Stimulated activated CD4-positive, alpha-beta T cell treated with anti-CD3 and anti-CD28 coated beads, Interleukin-1b, Interleukin-23, amount 100 ng/mL, for 48 hours (primary cell): ENCODE measurements around the gene DNAJB7.
"Not testable (repeated sequence)": the region's sequence is repeated elsewhere in the genome, so short reads cannot be mapped to it uniquely, and the experiment has no call there.

ENCODE experiments used
- DNase-seq: peaks from one replicate; pipeline ENCODE4 v3.0.0-alpha.2; 2020

Gene DNAJB7

DNA sequence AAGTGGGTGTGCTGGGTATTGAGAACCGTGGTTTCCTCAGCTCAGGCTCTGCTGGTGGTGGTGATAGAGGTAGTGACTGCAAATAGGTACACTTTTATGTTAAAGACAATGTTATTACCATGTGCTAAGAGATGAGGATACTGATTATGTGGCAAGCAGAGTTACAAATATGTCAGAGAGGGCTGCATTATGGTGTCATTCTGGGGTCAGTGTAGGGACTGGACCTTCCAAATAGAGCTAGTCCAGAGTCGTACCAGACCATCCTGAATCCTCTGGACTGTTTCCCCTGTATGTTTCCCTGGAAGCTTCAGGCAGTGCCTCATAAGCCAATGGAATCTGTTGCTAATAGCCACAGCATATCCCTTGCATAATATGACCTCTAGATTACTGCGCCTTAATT, at the start of gene DNAJB7:
Gene DNAJB7, minus strand, starts transcription at position 101 of the 400 bp plus-strand sequence. CDS start 119 bp downstream, outside the sequence.
- DNase-seq: no peak

- no peak for DNase-seq
These were observed 47.0 kb upstream of the DNAJB7 start for GRCh38 chr22:40908895-40909294.

- DNase-seq: no peak
These were observed 42.2 kb upstream of the DNAJB7 start for GRCh38 chr22:40904101-40904500.

- DNase-seq: peak; percentile 21
These were observed 37.0 kb upstream of the DNAJB7 start for GRCh38 chr22:40898850-40899357.

DNA sequence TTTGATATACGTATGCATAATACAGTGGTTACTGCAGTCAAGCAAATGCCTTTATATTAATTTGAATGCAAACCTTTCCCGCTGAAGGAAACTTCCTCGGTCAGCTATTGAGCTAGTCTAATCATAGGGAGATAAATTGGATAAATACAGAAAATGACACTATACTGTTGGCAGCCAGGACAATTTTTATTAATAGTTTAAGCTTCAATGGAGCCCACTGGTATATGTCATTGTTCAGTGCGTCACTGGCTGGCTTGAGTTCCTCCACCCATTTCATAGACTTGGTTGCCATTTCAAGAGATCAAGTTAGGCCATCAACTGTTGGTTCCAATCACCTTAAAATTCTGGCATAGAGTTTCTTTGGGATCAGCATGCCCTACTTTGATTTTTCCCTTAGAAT, 32.5 kb upstream of the DNAJB7 start:
- no peak for DNase-seq

- DNase-seq: no peak
These were observed 29.0 kb upstream of the DNAJB7 start for GRCh38 chr22:40890881-40891280.

- no peak for DNase-seq
These were observed 27.2 kb upstream of the DNAJB7 start for GRCh38 chr22:40889116-40889515.

- no peak for DNase-seq
These were observed 17.0 kb upstream of the DNAJB7 start for GRCh38 chr22:40878922-40879321.

- no peak for DNase-seq
These were observed 15.6 kb upstream of the DNAJB7 start for GRCh38 chr22:40877488-40877887.

DNA sequence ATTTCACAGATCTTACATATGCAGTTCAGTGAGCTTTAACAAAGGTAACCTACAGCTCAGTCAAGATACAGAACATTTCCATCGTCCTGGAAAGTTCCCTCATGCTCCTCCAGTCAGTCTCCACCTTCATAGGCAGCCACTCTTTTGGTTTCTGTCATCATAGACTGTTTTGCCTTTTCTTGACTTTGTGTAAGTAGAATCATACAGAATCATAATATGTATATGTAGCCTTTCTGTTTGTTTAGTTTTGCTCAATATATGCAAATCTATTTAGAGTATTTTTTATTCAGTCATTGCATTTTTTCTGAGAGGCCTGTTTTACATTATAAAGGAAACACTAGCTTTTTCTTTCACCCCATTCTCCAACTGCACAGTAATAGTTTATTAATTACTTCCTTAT, 15.0 kb upstream of the DNAJB7 start:
- no peak for DNase-seq

GRCh38 chr22:40875111-40875510, 13.2 kb upstream of the DNAJB7 start:
- no peak for DNase-seq

DNA sequence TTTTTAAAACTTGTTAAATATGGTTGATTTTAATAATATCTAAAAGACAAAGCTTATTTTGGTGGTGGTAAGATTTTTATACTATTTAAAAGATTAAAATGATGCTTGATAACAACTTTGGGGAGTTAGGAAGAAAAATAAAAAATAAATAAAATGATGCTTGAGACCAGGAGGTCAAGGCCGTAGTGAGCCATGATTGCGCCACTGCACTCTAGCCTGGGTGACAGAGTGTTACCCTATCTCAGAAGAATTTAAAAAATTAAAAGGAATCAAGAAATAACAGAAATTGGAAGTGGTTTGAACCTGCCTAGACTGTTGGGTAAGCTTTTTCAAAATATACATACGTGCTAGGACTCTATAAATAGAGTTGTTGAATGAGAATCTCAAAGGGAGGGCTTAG, 12.1 kb upstream of the DNAJB7 start:
- no peak for DNase-seq

- DNase-seq: not testable (repeated sequence)
These were observed 6.5 kb upstream of the DNAJB7 start for GRCh38 chr22:40868379-40868778.

DNA sequence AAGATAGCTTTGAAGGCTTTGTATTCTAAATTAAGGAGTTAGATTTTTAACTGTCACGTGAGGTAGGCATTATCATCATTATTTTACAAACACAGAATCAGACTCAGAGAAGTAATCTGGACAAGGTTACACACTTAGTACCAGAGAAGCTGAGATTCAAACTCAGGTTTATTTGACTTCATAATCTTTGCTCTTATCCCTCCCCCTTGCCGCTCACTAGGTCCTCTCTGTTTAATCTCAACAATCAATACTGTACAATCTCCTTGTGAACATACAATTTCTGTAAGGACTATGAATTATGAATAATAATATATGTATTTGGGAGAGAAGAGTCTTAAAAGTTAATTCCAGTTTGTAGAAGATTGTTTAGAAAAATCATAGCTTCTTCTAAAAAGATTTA, 5.2 kb upstream of the DNAJB7 start:
- no peak for DNase-seq

GRCh38 chr22:40862537-40862936, 624 bp upstream of the DNAJB7 start:
- no peak for DNase-seq

GRCh38 chr22:40857309-40857855, 4.5 kb downstream of the DNAJB7 start:
- DNase-seq: no peak

DNA sequence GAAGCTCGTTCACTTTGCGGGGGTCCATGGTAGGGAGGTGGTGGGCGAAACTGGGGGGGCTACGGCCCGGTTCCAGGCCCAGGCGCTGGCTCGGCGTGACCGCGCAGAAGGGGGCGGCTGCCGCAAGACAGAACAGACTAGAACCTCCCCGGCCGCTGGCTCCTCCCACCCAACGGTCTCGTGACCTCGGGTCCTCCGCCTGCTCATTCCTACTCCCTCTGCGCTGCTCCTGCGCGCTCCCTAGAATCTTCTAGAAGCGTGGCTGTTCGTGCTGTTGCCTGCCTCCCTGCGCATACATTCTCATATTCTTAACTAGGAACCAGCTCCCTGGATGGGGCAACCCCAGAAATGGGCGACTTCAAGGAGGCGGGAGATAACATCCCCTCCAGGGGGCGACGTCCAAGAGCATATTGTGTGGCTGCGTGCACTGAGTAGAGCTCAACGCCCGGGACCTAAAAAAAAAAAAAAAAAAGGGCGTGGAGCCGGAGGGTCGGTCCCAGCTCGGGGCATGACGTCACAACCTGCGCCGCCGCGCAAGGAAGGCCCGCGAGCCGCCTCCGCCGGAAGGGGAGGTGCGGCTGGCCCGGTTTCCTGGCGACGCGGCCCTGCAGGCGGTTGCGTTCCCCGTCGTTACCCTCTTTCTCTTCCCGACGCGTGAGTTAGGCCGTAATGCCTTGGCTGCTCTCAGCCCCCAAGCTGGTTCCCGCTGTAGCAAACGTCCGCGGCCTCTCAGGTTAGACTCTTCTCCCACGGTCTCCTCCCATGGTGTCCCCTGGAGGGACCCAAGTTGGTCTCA, 5.2 kb downstream of the DNAJB7 start, which contains the start of the genes ST13 and XPNPEP3:
Gene ST13, minus strand, starts transcription at position 127 of the 796 bp plus-strand sequence. Its CDS starts 99 bp downstream, at position 28.
Gene XPNPEP3, plus strand, starts transcription at position 636 of the 796 bp plus-strand sequence. Its CDS starts 34 bp downstream, at position 670.
- DNase-seq: peak; percentile 97

GRCh38 chr22:40855979-40856512, 5.9 kb downstream of the DNAJB7 start:
- no peak for DNase-seq

GRCh38 chr22:40855071-40855978, 6.6 kb downstream of the DNAJB7 start:
- DNase-seq: no peak

DNA sequence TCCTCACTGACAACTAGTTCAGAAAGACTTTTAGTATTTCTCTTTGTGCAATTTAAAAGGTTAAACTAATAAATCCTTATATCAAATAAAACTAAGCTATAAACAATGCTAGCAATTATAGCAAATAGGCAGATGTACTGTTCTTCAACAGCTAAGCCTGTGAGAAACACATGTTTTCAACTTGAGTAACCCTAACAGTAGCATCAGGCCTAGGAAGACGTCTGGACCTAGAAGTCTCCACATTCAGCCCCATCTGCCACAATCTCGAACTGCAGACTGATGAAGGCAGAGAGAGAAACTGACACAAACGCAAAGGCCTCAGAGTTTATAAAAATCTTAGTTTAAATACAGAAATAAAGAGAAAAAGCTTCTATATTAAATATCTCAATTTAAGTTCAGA, 8.0 kb downstream of the DNAJB7 start:
- no peak for DNase-seq

DNA sequence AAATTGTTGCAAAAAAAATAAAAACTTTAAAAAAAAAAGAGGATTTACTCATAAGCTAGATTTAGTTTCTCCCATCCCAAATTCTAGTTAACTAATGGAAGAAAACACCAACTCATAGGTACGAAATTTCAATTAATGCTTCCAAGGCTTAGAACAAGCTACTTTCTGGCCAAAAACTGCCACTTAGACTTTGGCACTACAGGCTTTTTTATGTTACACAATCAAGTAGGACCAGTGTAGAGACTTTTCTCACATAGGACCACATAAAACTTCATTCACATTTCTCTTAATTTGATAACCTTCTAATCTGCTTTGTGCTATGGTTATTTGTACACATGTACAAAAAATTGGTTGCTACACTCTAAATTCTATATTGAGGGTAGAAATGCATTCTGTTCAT, 8.6 kb downstream of the DNAJB7 start:
- no peak for DNase-seq

DNA sequence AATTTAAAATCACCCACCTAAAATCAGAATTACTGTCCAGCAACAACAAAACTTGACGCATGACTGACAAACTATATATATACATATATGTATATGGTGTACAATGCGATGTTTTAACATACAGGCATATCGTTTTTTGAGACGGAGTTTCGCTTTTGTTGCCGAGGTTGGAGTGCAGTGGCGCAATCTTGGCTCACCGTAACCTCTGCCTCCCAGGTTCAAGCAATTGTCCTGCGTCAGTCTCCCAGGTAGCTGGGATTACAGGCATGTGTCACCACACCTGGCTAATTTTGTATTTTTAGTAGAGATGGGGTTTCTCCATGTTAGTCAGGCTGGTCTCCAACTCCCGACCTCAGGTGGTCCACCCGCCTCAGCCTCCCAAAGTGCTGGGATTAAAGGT, 16.1 kb downstream of the DNAJB7 start:
- DNase-seq: not testable (repeated sequence)

DNA sequence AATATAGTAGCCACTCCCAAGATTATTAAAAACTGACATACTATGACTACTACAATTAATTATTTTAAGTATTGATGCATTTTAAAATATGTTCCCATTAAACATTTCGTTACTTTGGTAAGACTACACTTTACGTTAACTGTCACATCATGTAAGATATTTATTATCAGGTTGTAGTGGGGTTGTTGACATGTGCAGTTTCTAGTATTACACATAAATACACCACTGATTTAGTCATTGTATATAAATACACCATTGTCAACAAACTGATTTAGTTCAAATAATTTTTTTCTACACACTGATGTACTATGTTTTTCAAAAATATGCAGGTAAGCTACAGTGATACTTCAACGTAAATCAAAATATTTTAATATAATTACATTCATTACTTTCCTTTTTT, 17.0 kb downstream of the DNAJB7 start:
- DNase-seq: no peak
